HS-27A (cell line): ENCODE measurements around the gene SIGLEC6.

Experiments
- DNase-seq: peaks from one replicate; pipeline ENCODE4 v3.0.0-alpha.2; 2012; ENCODE audit warnings: low read depth, missing footprints

Gene SIGLEC6

DNA sequence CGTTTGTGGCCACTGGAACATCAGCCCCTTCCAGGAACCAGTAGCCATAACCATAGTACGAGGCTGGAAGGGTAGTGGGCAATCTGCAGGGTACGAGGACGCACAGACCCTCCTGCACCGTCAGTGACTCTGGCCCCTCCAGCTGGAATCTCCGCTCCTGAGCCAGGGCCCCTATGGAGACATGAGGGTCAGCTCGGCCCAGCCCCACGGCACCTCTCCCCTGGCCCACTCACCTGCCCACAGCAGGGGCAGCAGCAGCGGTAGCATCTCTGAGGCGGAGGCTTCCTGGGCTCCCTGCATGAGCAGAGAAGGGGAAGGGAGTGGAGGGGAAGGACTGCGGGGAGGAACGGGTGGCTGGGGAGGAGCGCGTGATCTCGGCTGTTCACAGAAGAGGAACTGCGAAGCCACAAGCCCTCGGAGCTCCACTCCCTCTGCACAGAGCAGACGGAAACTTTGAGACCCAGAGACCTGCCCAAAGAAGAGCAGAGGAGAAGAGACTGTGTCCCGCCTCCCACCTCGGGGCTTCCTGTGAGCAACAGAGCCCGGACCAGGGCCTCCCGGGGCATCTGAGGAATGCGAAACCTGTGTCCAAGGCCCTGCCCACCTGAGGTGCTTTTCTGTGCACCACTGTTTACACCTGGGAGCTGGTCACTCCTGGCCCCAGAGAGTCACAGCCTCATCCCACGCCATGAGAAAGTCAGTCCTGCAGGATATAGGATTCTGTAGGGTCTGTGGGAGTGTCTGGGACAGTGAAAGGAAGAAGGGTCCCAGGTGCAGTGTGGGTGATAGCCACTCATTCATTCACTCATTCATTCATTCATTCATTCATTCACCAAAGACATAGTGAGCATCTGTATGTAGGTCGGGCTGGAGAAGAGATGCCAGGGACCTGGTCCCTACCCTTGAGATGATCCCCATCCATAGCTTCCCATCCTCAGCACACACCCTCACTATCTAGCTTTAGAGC lies at the start of gene SIGLEC6:
Gene SIGLEC6, minus strand, starts transcription at position 322 of the 967 bp plus-strand sequence. Its CDS starts 22 bp downstream, at position 300.
- no peak for DNase-seq

DNA sequence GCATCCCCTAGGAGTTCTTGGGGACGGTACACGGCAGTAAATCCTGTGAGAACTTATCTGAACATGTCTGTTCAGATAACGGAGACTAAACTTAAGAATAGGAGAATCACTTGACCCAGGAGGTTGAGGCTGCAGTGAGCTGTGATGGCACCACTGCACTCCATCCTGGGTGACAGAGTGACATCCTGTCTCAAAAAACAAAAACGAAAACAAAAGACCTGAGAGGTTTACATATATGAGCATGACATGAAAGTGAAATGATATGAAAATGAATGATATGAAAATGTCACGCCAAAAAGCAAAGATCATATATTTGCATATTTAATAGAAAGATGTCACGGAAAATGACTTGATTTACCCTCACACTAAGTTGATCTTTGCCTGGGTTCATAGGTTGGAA lies 45.4 kb upstream of the SIGLEC6 start:
- DNase-seq, result no peak

DNA sequence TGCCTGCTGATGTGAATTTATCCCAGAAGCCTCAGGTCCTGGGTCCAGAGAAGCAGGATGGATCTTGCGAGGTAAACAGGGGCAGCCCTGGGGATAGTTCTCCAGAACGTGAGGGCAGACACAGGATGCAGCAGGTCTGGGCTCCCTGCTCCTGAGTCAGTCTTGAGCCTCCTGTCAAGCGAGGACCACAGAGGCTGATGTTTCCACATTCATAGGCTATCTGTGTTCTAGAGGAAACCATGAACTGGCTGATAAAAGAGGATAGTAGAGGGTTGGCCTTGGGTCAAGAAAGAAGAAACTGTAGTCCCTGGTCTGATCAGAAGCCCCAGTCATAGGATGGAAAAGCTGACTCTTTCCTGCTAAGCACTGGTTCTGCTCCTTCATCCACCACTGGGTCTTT lies 41.9 kb upstream of the SIGLEC6 start:
- DNase-seq, result no peak

DNA sequence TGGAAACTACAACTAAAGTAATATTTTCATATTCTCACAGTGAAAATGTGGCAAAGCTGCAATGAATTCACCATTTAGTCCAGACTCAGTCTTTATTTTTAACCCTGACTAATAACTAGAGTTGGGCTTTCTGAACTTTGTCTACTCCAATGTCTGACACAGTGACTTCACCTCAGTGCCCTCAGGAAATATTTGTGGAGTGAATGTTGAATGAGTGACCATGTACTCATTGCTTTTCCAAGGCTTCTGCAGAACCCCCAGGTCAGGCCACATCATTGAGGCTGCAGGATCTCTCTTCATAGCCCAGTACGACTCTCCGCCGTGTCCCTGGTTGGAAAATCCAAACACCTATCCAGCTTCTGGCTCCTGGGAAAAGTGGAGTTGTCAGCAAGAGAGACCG lies 41.4 kb upstream of the SIGLEC6 start:
- DNase-seq, result peak; percentile 47

DNA sequence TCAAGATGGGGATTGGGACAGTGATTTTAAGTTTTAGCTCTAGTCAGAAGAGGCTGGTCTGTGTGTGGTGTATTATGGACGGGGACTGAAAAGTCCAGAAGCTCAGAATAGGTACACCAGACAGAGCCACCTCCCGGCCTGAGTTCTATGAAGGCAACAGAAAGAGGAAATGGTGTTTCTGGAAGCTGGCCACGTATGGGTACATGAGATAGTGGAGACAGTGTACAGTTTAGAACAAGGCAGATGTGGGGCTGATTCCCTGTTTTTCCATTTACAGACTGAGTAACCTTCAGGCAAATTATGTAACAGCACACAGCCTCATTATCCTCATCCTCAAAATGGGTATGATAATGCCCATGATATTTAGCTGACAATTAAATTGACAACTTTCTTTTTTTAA lies 40.9 kb upstream of the SIGLEC6 start:
- no peak for DNase-seq

DNA sequence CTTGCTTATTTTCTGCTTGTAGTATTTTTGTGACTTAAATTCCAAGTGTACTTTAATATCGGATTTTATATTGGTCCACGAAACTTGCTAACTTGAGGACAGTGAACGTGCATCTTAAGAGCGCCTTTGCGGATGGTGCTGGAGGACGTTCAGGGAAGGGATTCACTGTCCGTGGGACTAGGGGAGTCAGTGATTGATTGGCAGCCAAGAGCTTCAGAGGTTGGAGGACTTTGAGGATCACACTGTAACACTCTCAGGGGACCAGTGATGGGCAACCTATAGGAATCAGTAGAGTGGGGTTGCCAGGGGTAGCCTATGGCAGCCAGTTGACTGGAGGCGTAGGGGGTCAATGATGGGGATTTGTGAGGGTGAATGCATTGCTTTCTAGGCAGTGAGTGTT lies 40.1 kb upstream of the SIGLEC6 start:
- no peak for DNase-seq

DNA sequence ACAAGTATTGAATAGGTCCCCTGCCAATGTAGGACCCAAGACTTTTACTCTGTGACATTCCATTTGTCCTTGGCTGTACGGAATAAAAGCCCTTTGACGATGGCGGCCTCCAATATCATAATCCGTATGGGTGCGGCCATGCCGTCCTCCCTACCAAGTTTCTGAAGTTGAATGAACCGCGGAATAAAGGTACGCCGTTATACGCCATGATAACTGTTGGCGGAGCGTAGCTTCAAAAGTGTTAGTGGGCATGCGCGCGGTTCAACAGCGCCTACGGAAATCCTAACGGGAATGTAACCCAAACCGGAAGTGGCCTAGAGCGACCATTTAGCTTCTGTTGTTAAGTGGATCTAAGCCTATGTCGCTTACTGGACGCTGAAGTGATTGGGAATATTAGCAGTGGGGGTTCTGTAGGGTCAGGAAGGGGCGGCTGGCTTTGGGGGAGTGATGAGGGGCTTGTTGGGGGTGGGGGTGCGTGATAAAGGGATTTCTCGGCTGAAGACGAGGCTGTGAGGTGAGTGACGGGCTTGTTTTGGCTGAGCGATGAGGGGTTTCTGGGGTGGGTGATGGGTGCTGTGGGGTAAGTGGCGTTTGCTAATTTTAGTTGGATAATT lies 39.6 kb upstream of the SIGLEC6 start, which contains the start of gene ZNF175:
Gene ZNF175, plus strand, starts transcription at position 322 of the 614 bp plus-strand sequence. CDS start 2,047 bp downstream, outside the sequence.
- peak; percentile 97 for DNase-seq

DNA sequence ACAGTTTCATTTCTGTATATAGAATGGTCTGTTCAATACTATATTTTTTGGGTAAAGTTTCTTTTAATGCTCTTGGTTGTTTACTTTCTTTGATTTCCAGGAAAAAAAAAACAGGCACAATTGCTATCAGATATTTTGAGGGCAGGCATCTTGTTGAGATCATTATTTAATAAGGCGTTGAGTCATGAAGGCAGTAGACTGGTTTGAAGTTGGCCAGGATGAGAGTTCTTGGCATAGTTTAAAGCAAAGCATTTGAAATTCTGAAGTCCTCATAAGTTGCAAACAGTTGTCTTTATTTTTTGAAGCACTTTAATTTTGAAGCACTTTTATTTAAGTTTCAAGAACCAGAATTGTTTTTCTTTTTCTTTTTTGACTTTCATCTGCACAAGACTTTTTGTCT lies 37.0 kb upstream of the SIGLEC6 start:
- DNase-seq, result no peak

DNA sequence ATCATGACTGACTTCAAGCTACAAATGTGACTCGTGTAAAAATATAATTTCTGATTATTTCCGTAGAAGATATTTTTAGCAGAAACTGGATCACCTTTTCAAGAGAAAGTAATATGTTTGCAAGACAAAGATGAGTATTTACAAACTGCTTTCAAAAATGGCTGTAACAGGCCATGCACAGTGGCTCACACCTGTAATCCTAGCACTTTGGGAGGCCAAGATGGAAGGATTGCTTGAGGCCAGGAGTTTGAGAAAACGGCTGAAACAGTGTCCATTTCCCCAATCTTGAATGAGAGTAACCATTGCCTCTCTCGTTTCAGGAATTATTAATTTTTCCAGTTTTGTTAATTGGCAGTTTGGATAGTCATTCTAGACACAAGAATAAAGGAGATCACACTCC lies 36.1 kb upstream of the SIGLEC6 start:
- no peak for DNase-seq

DNA sequence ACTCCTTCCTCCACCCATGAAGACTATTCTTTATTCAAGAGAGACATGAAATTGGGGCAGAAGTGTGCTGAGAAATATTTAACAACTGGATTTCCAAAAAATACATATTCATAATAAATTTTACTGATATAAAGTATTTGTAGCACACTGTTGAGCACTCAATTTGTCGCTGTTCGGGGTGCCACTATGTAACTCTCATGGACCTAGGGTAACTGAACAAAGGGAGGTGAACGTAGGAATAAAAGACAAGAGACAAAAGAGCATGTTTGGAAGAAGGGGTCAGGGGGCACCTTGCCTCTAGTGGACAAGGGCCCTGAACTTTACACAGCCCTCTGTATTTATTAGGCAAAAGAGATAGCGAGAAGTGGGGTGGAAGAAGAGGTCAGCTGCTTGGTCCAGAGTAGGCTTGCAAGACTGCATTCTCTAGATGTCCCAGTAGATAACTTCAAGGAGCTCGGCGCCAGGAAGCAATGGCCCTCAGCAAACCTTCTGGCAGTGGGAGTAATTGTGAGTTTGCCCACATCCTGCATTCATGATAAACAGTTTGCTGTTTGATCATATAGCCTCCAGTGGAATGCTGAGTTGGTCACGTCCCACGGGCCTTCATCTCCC lies 35.1 kb upstream of the SIGLEC6 start:
- no peak for DNase-seq

DNA sequence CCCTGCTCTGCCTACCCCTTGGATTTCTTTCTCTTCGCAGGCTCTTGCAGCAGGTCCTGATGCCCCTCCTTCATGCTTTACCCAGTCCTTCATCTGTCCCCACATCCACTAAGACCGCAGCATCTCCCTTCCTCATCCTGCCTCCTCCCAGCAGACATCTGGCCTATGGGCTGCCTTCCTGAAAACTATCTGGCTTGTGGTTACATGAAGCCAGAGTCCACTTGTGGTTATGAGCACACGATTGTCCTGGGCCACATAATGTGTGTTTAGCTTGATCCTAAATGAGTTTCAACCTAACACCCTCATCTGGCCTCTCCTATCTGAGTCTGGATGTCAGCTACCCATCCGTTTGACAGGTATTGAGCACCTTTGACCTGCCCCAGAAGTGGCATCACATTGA lies 34.1 kb upstream of the SIGLEC6 start:
- no peak for DNase-seq

DNA sequence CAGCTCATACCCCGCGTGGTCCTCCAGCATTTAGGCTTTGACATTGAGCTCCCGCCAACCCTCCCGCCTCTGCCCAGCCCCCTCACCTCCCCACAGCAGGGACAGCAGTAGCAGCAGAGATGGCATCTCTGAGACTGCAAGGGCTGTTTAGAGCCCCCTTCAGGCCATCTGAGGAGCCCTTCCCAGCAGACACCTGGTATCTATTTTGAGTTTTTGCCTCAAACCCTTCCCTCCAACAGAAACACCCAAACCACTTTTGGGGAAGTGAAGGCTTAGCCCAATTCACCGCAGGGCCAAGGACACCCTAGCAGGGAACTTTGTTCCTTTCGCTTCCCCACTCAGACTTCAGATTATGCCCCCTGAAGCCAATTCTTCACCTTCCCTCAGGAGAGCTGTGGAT lies 33.3 kb upstream of the SIGLEC6 start:
- DNase-seq, result no peak

DNA sequence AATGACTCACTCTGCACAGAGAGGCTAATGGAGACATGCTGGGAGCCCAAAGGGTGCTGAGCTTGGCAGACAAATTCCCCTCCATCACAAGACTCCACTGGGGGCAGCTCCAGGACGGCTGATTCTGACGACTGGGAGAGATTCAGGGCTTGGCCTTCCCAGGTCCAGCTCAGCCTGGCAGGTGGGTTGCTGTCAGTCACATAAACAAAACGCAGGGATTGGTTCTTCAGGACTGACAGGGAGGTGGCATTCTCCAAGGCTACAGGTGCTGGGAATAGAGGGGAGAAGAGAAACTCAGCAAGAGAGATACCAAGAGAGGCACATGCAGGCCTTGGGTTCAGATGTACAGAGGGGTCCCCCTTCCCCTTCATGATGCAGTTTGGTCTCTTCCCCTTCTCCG lies 28.9 kb upstream of the SIGLEC6 start:
- DNase-seq, result no peak

DNA sequence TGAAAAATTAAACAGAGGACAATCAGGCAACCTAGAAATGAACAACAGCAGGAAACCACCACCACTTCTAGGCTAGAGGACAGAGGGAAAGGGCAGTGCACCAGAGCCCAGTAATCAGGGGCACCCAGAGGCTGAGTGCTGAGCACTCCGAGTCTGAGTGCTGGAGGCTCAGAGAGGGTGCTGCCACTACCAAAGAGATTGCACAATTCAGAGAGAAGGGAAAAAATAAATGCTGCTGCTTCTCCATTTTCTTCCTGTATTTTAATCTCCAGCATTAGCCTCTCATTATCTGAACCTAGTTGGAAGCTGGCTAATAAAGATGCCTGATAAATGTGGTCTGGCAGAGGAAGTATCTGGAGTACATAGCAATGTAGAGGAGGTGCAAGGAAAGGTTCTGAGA lies 27.8 kb upstream of the SIGLEC6 start:
- DNase-seq, result no peak

DNA sequence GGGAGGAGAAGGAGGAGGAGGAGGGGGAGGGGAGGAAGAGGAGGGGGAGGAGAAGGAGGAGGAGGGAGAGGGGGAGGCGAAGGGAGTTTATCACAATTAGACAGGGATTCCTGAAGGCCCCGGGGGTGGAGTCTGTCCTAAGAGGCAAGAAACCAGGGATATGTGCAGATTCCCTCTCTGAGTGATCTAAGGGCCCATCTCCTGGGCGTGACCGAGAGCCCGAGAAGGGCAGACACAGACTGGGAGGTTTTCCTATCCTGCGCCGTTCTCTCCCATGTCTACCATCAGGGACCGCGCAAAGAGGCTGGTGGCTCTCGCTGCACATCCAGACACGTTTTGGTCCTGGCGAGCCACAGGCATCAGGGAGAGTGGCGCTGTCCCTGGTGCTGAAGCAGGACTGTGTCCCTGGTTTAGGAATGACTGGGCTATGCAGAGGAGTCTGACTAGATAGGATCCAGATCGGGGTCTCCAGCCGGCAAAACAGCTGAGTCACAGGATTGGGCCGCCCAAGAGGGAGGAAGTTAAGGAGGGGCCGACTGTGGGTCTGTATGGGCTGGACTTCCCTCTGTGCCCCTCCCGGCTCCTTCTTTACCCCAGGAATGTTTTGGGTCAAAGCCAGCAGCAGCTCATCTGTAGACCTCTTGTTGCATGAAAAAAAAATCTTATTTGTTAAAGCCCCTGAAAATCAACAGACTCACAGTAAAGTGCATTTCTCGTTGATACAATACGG lies 21.7 kb upstream of the SIGLEC6 start:
- DNase-seq, result no peak

DNA sequence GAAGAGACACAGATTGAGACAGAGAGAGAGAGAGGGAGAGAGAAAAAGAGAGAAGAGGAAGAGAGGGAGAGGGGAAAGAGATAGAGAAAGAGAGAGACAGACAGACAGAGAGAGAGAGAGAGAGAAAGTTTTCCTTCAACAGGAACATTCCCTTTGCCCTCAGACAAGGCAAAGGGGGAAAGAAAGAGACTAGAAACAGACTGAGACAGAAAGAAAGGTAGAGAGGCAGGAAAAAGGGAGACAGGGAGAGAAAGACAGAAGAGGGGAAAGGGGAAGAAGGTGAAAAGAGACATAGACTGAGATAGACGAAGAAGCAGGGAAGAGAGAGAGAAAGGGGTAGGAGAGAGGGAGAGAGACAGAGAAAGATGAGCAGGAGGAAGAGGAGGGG lies 21.1 kb upstream of the SIGLEC6 start:
- no peak for DNase-seq

DNA sequence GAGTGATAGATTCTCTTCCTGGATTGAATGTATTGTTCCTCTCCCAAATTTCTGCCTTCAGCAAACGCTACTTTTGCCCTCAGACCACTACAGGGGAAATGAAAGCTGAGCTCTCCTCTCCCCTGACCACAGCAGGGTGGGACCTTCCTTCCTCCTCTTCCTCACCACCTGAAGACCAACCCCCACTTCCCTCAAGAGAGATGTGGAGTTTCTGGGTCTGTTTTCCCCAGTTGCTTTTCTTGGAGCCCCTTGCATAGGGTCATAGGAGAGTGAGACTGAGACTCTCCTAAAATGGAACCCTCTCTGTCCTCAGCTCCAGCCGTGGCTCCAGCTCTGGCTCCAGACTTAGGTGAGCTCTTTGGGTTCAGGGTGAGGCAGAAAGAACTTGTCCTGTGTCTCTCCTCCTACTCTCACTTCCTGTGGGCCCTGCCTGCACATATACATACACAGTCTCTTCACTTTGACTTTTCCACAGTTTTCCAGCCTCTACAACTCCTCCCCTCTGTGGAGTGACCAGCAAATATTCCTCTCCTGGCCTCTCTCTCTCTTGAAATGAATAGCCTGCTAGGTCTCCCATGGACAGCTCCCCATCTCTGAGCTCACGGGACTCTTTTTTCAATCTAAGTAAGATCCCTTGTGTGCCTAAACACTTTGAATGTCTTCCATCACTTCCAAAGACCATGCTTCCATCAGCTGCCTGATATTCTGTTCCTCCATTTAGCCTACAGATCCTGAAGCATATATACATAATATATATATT lies 20.4 kb upstream of the SIGLEC6 start:
- DNase-seq, result no peak

DNA sequence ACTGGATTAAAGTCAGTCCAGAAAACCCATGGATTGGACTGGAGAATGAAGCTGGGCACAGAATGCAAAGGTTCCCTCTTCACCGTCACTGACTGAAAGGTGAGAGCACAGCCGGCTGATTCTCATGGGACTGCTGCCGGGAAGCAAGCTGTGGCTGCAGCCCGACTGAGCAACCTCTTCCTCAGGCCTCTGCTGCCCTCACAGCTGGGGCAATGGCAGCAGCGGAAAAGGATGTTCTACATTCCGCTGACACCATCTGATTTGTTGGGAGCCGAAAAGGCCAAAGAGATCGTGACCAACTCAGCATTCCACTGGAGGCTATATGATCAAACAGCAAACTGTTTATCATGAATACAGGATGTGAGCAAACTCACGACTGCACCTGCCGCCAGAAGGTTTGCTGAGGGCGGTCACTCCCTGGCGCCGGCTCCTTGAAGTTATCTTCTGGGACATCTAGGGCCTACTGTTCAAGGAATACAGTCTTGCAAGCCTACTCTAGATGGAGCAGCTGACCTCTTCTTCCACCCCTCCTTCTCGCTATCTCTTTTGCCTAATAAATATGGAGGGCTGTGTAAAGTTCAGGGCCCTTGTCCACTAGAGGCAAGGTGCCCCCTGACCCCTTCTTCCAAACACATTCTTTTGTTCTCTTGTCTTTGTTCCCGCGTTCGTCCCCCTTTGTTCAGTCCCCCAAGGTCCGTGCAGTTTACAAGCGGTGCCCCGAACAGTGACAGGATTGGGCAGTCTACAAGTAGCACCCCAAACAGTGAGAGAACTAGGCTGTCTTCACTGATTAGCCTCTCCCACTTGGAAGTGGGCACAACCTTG lies 19.6 kb upstream of the SIGLEC6 start:
- no peak for DNase-seq

DNA sequence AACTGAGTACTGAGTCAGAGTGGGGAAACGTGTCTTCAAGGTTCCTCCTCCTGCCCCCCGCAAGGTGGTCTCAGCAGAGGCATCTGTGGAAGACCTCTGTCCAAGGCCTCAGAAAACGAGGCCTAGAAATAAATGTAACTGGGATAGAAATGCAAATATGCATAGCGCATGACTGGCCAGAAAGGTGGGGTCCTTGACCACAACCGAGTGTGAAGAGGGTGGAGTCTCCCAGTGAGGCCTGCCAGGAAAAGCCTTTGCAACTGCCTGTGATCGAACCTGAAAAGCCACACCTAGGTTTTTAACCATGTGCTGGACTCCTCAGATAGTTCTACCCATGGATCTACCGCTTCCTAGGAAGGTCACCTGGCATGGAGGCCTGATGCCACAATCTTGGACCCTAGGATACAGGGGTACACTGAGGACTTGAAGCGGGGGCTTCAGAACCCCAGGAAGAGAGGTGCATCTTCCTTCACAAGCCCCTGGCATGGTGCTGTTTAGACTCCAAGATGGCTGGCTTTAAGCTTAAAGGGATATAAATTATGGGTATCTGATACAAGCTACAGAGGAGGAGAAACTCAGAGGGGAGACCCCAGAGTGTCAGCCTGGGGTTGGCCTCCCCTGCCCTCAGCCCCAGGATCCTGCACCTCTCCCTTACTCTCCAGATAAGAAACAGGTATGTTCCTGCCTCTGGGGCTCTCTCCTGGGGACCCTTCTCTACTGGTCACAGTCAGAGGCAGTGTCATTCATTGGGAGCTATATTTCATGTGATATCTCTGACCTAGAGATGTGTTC lies 18.3 kb upstream of the SIGLEC6 start:
- DNase-seq, result no peak

DNA sequence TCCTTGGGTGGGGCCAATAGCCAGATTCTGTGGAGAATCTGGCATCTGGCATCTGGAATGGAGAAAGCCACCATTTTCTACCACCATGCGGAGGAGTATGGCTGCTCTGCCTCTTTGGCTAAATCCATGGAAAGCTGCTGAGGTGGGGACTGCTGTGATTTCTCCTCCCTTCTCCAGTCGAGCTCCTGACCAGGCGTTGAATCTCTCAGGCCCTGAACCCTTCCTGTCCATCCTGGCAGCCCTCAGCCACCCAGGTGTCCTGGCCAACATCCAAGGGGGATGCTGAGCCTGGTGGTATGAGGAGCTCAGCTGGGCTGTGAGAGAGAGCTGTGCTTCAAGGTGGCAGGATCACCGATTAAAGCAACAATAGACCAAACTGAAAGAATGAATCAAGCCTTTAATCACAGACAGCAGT lies 17.4 kb upstream of the SIGLEC6 start:
- DNase-seq, result no peak
